ENCODE measurements around the gene SLC25A13.
"Not testable (repeated sequence)": the region's sequence is repeated elsewhere in the genome, so short reads cannot be mapped to it uniquely, and the experiment has no call there.

Gene SLC25A13

DNA sequence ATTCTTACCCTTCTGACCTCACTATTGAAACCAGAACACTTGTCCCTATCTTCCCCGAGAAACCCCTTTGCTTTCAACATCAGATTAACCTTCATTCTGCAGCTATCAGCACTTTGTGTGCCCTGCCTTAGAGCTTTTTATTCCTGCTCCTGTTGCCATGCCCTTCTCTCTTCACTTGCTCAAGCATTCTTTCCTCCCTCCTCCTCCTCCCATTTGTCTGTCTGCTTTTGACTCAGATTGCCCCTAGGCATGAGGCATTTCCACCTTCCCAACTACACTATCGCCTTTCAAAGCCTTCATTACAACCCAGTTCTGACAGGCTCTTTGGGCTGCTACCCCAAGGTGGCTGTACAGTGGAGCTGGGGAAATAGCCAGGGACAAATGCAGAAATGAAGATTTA lies 143.3 kb downstream of the SLC25A13 start:
- no peaks in the 10 kb centered on the region for H3K4me1 Mint-ChIP-seq
- ATAC-seq (no peak), DNase-seq (no peak)
- H3K27me3 Mint-ChIP-seq, result no peaks in the 10 kb centered on the region
- H3K9me3 Mint-ChIP-seq, result no peaks in the 10 kb centered on the region
- no peak overlapping the region for H3K27ac Mint-ChIP-seq
- no peak overlapping the region for H3K4me3 Mint-ChIP-seq
- peaks cover 16% of the 10 kb centered on the region for H3K36me3 Mint-ChIP-seq (ENCODE audit: low read depth)

GRCh38 chr7:96177353-96177752 lies 144.5 kb downstream of the SLC25A13 start:
- ATAC-seq (no peak), DNase-seq (no peak)
- H3K4me1 Mint-ChIP-seq, result no peaks in the 10 kb centered on the region
- H3K27ac Mint-ChIP-seq, result no peak overlapping the region
- no peak overlapping the region for H3K4me3 Mint-ChIP-seq
- H3K36me3 Mint-ChIP-seq (ENCODE audit: low read depth), result peaks cover 15% of the 10 kb centered on the region
- no peaks in the 10 kb centered on the region for H3K27me3 Mint-ChIP-seq
- H3K9me3 Mint-ChIP-seq, result no peaks in the 10 kb centered on the region

GRCh38 chr7:96174812-96175211 lies 147.1 kb downstream of the SLC25A13 start:
- H3K4me1 Mint-ChIP-seq, result no peaks in the 10 kb centered on the region
- DNase-seq (no peak), ATAC-seq (no peak)
- no peak overlapping the region for H3K4me3 Mint-ChIP-seq
- H3K27ac Mint-ChIP-seq, result no peak overlapping the region
- H3K27me3 Mint-ChIP-seq, result no peaks in the 10 kb centered on the region
- H3K9me3 Mint-ChIP-seq, result no peaks in the 10 kb centered on the region
- H3K36me3 Mint-ChIP-seq (ENCODE audit: low read depth), result peaks cover 14% of the 10 kb centered on the region

DNA sequence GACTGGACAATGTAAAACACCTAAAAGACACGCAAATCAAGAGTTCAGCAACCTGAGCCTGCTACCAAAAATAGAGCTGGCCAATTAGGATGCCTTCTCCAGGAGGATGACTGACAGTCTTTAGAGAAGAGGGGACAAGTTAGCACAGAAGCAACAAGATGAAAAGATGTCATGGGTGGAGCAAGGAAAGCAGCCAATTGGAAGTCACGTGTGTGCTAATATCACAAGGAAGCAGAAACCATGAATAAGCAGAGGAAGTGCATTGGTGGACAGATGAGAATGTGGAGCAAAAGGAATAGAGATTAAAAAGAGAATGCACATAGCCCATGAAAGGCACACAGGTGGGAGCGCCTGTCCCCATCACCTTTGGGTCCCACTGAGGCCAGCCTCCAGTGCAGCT lies 148.1 kb downstream of the SLC25A13 start:
- no peak overlapping the region for H3K4me3 Mint-ChIP-seq
- no peaks in the 10 kb centered on the region for H3K27me3 Mint-ChIP-seq
- no peaks in the 10 kb centered on the region for H3K9me3 Mint-ChIP-seq
- no peaks in the 10 kb centered on the region for H3K4me1 Mint-ChIP-seq
- ATAC-seq (no peak), DNase-seq (no peak)
- H3K27ac Mint-ChIP-seq, result no peak overlapping the region
- peaks cover 19% of the 10 kb centered on the region for H3K36me3 Mint-ChIP-seq (ENCODE audit: low read depth)

DNA sequence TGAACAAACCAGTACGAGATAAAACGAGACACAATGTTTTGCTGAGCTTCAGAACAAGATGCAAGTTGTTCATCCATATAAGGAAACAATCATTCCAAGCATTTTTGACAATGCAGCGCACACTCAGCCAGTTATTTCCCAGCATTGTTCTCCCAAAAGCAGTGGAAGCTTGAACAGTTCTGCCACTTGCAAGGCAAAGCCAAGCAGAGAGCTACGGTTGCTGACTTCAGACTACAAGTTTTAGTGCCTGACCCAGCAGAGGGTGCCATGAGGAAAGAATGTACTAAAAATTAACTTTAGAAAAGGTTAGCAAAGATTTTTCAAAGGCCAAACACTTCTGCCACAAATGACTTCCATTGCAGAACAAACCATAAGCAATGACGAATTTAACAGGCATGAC lies 152.5 kb downstream of the SLC25A13 start:
- Mint-ChIP-seq H3K4me1 (no peaks in the 10 kb centered on the region), H3K9me3 (no peaks in the 10 kb centered on the region), H3K27ac (no peak overlapping the region), H3K4me3 (no peak overlapping the region), H3K27me3 (no peaks in the 10 kb centered on the region), H3K36me3 (ENCODE audit: low read depth) (peaks cover 20% of the 10 kb centered on the region)
- no peak for ATAC-seq
- DNase-seq, result no peak

GRCh38 chr7:96167424-96167823 lies 154.5 kb downstream of the SLC25A13 start:
- no peak overlapping the region for H3K27ac Mint-ChIP-seq
- H3K4me1 Mint-ChIP-seq, result no peaks in the 10 kb centered on the region
- peaks cover 27% of the 10 kb centered on the region for H3K36me3 Mint-ChIP-seq (ENCODE audit: low read depth)
- ATAC-seq, result no peak
- H3K4me3 Mint-ChIP-seq, result no peak overlapping the region
- no peak for DNase-seq
- no peaks in the 10 kb centered on the region for H3K9me3 Mint-ChIP-seq
- H3K27me3 Mint-ChIP-seq, result no peaks in the 10 kb centered on the region

DNA sequence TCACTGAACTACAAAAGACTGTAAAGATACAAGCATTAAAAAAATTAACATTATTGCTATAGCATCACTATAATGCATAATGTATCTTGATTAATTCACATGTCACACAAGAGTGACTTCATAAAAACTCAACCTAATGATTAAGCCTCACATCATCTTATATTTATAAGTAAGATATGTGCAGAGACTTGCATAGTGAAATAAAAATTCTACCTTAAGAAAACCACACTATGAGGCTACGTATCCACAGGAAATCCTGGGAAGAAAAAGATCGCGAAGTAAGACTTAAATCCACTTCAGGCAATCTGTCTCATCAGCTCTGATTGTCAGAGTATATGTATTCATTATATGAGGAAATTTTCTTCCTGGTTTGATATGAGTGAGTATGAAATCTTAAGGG lies 160.0 kb downstream of the SLC25A13 start:
- DNase-seq (no peak), ATAC-seq (no peak)
- Mint-ChIP-seq H3K27ac (no peak overlapping the region), H3K27me3 (no peaks in the 10 kb centered on the region), H3K4me1 (no peaks in the 10 kb centered on the region), H3K4me3 (no peak overlapping the region), H3K36me3 (ENCODE audit: low read depth) (peaks cover 35% of the 10 kb centered on the region), H3K9me3 (no peaks in the 10 kb centered on the region)

- Mint-ChIP-seq H3K4me1 (no peaks in the 10 kb centered on the region), H3K9me3 (no peaks in the 10 kb centered on the region), H3K27me3 (no peaks in the 10 kb centered on the region), H3K27ac (no peak overlapping the region), H3K36me3 (ENCODE audit: low read depth) (peaks cover 17% of the 10 kb centered on the region), H3K4me3 (no peak overlapping the region)
- no peak for ATAC-seq
- no peak for DNase-seq
Measured at GRCh38 chr7:96157856-96158255, 164.0 kb downstream of the SLC25A13 start.

DNA sequence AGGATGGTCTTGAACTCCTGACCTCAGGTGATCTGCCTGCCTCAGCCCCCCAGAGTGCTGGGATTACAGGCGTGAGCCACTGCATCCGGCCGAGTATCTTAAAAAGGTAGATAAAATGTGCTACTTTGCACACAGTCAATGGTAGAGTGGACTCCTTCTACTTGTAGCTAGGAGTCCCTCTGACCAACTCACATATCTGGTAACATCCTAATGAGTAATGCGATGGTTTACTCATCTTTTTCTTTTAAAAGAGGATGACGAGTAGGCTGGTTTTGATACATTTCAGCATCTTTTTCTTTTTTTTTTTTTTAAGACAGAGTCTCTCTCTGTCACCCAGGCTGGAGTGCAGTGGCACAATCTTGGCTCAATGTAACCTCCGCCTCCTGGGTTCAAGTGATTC lies 167.4 kb downstream of the SLC25A13 start:
- H3K27me3 Mint-ChIP-seq; H3K4me1 Mint-ChIP-seq; ATAC-seq; H3K9me3 Mint-ChIP-seq; H3K4me3 Mint-ChIP-seq; H3K36me3 Mint-ChIP-seq (ENCODE audit: low read depth); DNase-seq; H3K27ac Mint-ChIP-seq: not testable (repeated sequence)

GRCh38 chr7:96152706-96153105 lies 169.2 kb downstream of the SLC25A13 start:
- DNase-seq, result no peak
- no peak overlapping the region for H3K4me3 Mint-ChIP-seq
- no peaks in the 10 kb centered on the region for H3K27me3 Mint-ChIP-seq
- ATAC-seq, result no peak
- H3K9me3 Mint-ChIP-seq, result no peaks in the 10 kb centered on the region
- H3K27ac Mint-ChIP-seq, result no peak overlapping the region
- no peaks in the 10 kb centered on the region for H3K4me1 Mint-ChIP-seq
- H3K36me3 Mint-ChIP-seq (ENCODE audit: low read depth), result peaks cover 7% of the 10 kb centered on the region

DNA sequence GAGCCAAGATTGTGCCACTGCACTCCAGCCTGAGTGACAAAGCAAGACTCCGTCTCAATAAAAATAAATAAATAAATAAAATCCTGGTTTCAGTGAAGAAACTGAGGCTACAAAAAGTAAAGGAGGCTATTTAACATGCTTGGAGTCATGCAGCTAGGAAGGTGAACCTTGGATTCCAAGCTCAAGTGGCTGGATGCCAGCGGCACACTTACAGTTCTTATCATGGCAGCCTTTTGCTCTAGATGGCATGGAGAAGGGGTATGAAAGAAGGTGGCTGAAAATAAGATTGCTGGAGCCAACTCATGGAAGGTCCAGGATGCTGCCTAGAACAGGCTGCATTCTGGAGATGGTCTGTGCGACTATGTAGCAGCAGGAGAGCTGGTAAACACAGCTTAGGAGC lies 170.0 kb downstream of the SLC25A13 start:
- Mint-ChIP-seq H3K27me3 (no peaks in the 10 kb centered on the region), H3K27ac (no peak overlapping the region), H3K4me1 (no peaks in the 10 kb centered on the region), H3K36me3 (ENCODE audit: low read depth) (peaks cover 6% of the 10 kb centered on the region), H3K4me3 (no peak overlapping the region), H3K9me3 (no peaks in the 10 kb centered on the region)
- no peak for DNase-seq
- ATAC-seq, result no peak

- Mint-ChIP-seq H3K27ac (no peak overlapping the region), H3K27me3 (no peaks in the 10 kb centered on the region), H3K4me3 (no peak overlapping the region)
Measured at GRCh38 chr7:96144260-96144526, 177.7 kb downstream of the SLC25A13 start.

DNA sequence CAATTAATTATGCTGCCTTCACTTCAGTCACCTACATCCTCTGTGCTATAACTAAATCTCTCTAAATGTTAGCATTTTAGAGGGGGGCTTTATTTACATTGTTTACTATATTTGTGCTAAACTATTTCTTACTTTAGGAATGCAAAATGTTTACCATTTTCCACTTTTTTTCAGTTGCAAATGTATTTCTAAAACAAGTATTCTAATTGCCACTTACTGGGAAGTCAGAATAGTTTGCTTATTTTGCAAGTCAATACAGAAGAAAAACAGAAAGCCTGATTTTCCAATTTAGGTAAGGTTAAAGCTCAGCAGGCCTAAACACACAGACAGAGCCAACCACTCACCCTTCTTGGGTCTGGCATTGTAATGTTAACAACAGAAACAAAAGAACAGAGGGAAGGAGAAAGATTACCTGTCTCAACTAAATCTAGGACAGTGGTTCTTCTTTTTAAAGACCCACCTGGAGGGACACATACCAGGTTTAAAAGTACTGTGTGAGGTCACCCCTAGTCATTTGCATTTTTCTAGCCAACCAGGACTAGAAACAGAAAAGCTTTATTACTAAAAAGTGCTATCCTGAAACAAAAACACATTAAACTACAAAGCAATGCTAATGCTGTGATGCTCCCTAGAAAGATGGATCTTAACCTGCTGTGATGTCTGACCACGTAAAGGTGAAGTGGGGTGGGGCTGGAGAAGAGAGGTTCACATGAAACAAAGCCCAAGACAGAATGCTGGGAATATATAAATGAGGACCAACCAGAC lies 178.2 kb downstream of the SLC25A13 start:
- Mint-ChIP-seq H3K27me3 (no peaks in the 10 kb centered on the region), H3K27ac (no peak overlapping the region), H3K4me3 (no peak overlapping the region), H3K9me3 (no peaks in the 10 kb centered on the region), H3K36me3 (ENCODE audit: low read depth) (peaks cover 34% of the 10 kb centered on the region), H3K4me1 (no peaks in the 10 kb centered on the region)
- DNase-seq, result no peak
- ATAC-seq, result no peak

More at GRCh38 chr7:96144260-96144526, 177.7 kb downstream of the SLC25A13 start:
- no peaks in the 10 kb centered on the region for H3K9me3 Mint-ChIP-seq
- peaks cover 34% of the 10 kb centered on the region for H3K36me3 Mint-ChIP-seq (ENCODE audit: low read depth)
- no peak for DNase-seq
- no peaks in the 10 kb centered on the region for H3K4me1 Mint-ChIP-seq
- no peak for ATAC-seq

DNA sequence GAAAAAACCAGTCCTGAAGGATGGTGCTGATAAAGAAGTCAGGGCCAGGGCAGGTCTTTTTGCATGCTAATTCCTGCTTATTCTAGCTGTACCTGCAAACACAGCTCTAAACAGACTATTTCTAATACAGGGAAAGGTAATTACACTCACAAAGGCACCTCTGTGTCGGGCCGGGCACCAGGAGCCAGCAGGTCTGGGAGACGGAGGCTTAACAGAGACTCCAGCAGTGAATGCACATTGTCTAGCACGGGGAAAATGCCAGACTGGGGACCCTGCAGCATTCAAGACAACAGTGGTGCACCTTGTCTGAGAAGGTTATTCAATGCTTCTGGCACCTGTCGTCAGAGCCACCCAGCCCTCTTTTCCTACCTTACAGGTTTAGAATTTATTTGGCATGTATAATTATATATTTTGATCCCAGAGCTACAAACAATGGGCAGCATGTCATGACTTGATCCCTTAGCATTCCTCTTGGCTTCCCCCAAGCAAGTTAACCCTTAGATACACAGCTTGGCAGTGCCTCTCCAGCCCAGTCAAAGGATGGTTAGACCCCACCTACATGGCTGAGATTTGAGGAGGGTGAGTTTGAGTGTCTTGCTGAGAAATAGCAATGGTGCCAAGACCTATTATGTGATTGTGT lies 185.2 kb downstream of the SLC25A13 start:
- DNase-seq (no peak), ATAC-seq (no peak)
- Mint-ChIP-seq H3K36me3 (ENCODE audit: low read depth) (peaks cover 19% of the 10 kb centered on the region), H3K27me3 (no peaks in the 10 kb centered on the region), H3K4me3 (no peak overlapping the region), H3K9me3 (no peaks in the 10 kb centered on the region), H3K4me1 (no peaks in the 10 kb centered on the region), H3K27ac (no peak overlapping the region)

- Mint-ChIP-seq H3K9me3 (no peaks in the 10 kb centered on the region), H3K4me3 (no peak overlapping the region), H3K27me3 (no peaks in the 10 kb centered on the region), H3K36me3 (ENCODE audit: low read depth) (peaks cover 16% of the 10 kb centered on the region), H3K27ac (no peak overlapping the region), H3K4me1 (no peaks in the 10 kb centered on the region)
- DNase-seq (no peak), ATAC-seq (no peak)
Measured at GRCh38 chr7:96135241-96135640, 186.7 kb downstream of the SLC25A13 start.

GRCh38 chr7:96131525-96131924 lies 190.4 kb downstream of the SLC25A13 start:
- Mint-ChIP-seq H3K4me3 (no peak overlapping the region), H3K27me3 (no peaks in the 10 kb centered on the region), H3K36me3 (ENCODE audit: low read depth) (peaks cover 25% of the 10 kb centered on the region), H3K27ac (no peak overlapping the region), H3K4me1 (no peaks in the 10 kb centered on the region), H3K9me3 (no peaks in the 10 kb centered on the region)
- no peak for ATAC-seq
- no peak for DNase-seq
